HG02588 (cell line): ENCODE data around the gene KCNH2.
"Not testable (repeated sequence)": the region's sequence is repeated elsewhere in the genome, so short reads cannot be mapped to it uniquely, and the experiment has no call there.

ENCODE experiments used
- ATAC-seq: cut with Tn5 transposase; IDR thresholded peaks from one replicate; pipeline ENCODE4 v1.9.1; 2021; ENCODE audit warnings: mild to moderate bottlenecking, moderate library complexity; ENCODE audit not compliant: unreplicated experiment

KCNH2 gene

GRCh38 chr7:151012031-151012692 is 34.0 kb upstream of the KCNH2 start:
- ATAC-seq: no peak

- not testable (repeated sequence) for ATAC-seq
These were observed 33.5 kb upstream of the KCNH2 start for GRCh38 chr7:151011616-151012015.

GRCh38 chr7:151011097-151011409 is 32.9 kb upstream of the KCNH2 start:
- no peak for ATAC-seq

- ATAC-seq: no peak
These were observed 32.4 kb upstream of the KCNH2 start for GRCh38 chr7:151010307-151011096.

- ATAC-seq: no peak
These were observed 31.9 kb upstream of the KCNH2 start for GRCh38 chr7:151010037-151010306.

GRCh38 chr7:151009327-151010036 is 31.4 kb upstream of the KCNH2 start:
- no peak for ATAC-seq

- peak; percentile 80 for ATAC-seq
These were observed 30.6 kb upstream of the KCNH2 start for GRCh38 chr7:151008511-151009323.

- ATAC-seq: no peak
These were observed 30.0 kb upstream of the KCNH2 start for GRCh38 chr7:151008143-151008510.

- ATAC-seq: no peak
These were observed 29.4 kb upstream of the KCNH2 start for GRCh38 chr7:151007469-151007898.

GRCh38 chr7:151006590-151007300 is 28.6 kb upstream of the KCNH2 start:
- ATAC-seq: no peak

- ATAC-seq: no peak
These were observed 27.4 kb upstream of the KCNH2 start for GRCh38 chr7:151005566-151005965.

GRCh38 chr7:151003572-151003971 is 25.5 kb upstream of the KCNH2 start:
- no peak for ATAC-seq

GRCh38 chr7:151001546-151001945 is 23.4 kb upstream of the KCNH2 start:
- ATAC-seq: no peak

GRCh38 chr7:151000897-151001495 is 22.9 kb upstream of the KCNH2 start:
- ATAC-seq: no peak

- no peak for ATAC-seq
These were observed 21.5 kb upstream of the KCNH2 start for GRCh38 chr7:150999497-151000230.

GRCh38 chr7:150999001-150999400 is 20.9 kb upstream of the KCNH2 start:
- ATAC-seq: no peak

GRCh38 chr7:150998341-150998740 is 20.2 kb upstream of the KCNH2 start:
- no peak for ATAC-seq

GRCh38 chr7:150997817-150998216 is 19.7 kb upstream of the KCNH2 start:
- no peak for ATAC-seq

- ATAC-seq: no peak
These were observed 19.0 kb upstream of the KCNH2 start for GRCh38 chr7:150997075-150997511.
